GM20431 (cell line): ENCODE measurements around the gene L3MBTL3.

Experiments
- in situ Hi-C: fragments of 300-500 bp; cut with MseI, MboI; formaldehyde crosslinking; loops from one replicate; pipeline ENCODE4 v1.15.0; 2020; ENCODE audit warnings: low sequenced_read_pairs; ENCODE audit not compliant: unreplicated experiment

The L3MBTL3 gene

DNA sequence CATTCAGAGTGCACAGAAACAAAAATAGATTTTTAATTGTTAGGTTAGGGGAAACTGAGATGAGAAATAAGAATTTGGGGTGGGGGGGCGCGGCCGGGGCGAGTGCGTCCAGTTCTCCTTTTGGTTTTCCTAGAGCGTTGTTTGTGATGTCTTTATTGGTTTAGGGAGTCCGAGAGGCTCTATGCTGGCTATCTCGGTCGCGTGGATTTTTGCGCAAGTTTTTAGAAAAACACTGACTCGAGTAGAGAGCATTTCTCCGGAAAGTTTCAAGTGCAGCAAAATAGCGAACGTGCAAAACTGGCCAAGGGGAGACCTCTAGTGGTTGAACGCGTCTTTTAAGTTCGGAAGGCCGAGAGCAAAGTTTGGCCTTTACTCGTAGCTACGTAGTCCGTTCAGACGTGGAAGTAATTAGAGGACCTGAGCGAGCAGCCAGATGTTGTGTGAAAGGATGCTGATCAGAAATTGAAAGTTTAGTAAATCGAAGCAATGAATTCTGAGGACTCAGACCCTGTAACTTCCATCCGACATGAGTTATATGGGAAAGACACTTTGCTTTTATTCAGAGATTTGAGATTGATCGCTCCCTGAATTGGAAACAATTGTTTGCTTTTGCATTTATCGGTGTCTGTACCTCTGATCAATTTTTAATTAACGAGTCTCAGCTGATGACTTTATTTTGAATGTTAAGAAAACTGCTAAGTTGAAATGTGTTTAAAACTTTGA is 2.7 kb downstream of the L3MBTL3 start:
- in situ Hi-C loops: no loop called here

DNA sequence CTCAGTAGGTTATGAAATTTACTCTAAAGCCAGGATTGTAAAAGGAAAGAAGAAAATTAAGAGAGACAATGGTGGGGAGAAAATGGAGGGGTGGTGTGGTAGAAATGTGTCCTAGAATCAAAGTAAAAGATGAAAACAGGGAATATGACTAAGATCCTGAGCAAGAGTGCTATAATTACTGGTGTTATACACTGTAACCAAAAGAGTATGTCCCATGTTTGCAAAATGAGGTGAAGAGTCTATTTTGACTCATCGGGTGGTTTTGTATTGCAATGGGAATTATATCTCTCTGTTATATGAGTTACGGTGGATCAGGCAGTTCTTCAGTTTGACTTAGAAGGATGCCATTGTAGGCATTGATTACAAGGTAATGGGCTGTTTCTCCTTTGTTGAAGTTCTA is 8.5 kb downstream of the L3MBTL3 start:
- in situ Hi-C loops: no loop called here

DNA sequence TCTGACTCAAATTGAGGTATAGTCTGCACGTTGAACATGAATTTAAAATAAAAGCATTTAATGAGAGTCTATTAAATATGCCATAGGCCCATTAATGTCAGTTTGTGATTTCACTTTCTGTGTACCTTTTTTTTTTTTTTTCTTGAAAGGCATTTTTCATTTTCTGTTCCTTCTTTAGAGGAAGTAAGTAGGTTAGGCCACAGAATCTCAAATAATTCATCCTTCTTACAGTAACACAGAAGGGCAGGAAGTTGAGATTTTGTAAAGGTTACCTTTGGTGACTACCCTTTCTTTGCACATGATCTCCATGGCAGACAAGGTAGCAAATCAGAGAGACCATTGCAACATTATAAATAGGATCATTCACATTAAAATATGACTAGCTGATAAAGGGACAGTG is 9.6 kb downstream of the L3MBTL3 start:
- in situ Hi-C loops: no loop called here

DNA sequence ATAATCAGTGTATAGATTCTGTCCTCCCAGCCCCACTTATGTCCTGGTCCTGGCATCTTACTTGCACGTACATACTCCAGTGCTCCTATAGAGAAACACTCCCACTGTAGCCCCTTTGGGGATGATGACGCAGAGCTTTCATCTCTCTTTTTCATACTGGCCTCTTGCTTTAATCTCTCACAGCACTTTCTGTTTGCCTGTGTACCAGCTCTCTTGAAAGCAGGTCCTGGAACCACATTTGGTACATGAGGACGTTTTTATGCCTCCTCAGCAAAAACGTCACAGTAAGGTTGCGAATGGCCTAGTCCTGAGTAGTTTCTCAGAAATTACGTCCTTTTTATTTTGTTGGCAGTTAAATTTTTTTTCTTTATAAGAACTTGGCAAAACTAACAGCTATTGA is 10.8 kb downstream of the L3MBTL3 start:
- in situ Hi-C loops: no loop called here

DNA sequence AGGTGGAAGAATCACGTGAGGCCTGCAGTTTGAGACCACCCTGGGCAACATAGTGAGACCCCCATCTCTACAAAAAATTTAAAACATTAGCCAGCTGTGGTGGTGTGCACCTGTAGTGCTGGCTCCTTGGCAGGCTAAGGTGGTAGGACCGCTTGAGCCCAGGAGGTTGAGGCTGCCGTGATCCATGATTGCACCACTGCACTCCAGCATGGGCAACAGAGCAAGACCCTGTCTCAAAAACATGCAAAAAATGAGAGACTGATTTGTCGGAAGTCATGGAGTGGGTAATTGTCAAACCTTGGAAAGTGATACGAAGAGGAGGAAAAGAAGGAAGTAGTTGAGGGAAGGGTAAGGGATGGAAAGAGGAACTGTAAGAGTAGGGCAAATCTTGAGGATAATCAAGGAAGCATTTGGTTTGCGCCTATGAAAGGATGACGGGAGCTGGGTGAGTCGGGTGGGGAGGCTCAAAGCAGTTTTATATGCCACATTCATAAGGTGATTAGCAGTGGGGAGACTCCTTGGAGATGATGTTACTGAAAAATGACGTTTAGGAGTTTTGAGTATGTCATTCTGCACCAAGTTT is 14.5 kb downstream of the L3MBTL3 start:
- in situ Hi-C loops: no loop called here

DNA sequence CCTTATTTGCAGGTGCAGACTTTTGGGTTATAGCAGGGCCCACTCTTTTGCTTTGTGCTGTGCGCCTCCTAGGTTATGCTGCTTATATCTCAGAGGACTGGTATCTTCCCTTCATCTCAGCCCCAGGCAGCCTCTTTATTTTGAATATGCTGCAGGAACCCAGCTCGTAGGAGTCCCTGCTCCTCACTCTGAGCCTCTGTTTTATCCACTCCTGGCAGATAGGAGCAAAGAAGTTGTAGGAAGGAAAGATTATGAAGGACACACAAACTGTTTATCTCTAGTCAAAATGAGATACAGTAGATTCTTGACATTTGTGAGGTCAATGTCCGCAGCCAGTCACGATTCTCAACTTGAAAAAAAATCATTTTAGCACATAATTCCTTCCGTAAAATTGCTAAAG is 15.6 kb downstream of the L3MBTL3 start:
- in situ Hi-C loops: no loop called here

DNA sequence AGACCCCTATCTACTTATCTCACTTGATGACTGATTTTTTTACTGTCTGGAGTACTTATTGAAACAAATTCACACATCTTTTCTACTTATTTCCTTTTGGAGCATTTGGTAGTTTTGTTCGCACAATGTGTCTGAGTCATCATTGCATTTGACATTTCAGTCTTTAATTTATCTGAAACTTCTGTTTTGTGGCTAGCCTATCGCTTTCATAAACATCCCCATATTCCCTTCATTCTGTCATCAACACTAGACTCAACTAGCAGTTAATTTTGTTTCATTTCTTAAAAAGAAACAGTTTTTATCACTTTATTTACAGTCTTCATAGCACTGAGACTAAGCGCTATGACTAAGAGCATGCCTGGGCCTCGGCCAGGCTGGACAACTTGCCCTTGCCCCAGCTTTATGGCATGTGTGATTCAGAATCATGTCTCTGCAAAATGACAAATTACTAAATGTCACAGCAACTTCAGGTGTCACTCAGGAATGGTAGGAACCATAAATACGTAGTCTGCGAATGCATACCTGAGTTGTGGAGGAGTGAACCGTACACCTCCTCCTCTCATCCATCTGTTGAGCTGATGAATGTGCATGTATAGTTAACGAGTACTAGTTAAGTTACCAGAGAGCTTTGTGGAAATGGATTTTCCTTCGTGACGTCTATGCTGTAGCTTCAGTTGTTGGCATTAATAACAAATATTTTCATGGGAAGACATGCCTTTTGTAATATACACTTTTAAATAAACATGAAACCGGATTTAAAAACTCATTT is 16.2 kb downstream of the L3MBTL3 start:
- in situ Hi-C loops: no loop called here

DNA sequence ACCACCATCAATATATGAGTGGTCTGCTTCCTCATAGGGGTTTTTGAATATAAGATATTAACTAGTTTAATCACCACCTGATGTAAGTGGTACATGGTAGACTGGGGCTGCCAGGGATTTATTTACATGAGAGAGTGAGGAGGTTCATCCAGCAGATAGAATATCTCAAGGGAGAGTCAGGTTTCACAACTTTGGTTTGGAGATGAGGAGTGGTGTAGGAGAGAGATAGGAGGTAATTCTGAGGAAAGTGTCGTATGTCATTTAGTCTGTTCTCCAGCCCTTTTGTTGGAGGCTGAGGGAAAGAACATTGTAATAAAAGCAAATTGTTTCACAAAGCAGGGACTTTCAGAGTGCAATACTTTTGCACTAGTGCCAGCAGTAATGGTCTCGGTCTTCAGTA is 16.8 kb downstream of the L3MBTL3 start:
- in situ Hi-C loops: no loop called here

DNA sequence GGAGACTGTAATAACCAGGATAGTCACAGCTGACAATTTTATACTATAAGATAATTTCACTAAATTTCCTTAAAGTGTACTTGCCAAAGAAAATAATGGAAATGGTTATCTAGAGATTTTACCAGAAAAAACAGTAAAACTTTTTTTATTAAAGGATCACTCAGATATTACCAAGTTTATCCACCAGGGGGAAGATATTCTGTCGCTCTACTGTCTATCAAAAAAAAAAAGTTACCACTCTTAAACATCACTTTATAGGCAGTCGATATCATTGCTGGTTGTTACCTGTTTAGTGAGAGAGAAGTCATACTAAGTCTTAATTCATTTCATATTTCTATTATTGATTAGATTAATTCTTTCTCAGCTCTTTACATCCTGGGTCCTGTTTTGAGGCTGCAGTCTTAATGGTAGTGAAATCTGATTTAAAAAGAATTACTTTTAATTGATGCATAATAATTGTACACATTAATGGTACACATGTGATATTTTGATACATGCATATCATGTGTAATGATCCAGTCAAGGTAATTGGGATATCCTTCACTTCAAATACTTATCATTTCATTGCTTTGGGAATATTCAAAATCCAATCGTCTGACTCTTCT is 18.9 kb downstream of the L3MBTL3 start:
- in situ Hi-C loops: no loop called here

DNA sequence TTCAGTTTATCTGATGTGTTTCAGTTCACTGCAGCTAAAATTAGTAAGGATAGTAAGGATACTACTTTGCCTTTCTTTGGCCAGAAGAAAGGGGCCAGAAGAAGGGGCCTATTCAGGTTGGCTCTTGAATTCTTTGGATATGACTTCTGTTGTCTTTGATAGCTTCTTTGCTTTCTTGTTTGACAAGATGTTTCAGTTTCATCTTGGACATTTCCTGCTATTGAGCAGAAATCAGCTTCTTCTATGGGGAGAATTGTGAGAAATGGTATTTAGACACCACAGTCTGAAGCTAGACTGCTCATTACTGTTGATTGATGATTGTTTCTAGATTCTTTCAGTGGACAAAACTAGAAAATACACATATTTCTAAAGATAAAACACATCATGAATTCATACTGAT is 23.2 kb downstream of the L3MBTL3 start:
- in situ Hi-C loops: no loop called here

DNA sequence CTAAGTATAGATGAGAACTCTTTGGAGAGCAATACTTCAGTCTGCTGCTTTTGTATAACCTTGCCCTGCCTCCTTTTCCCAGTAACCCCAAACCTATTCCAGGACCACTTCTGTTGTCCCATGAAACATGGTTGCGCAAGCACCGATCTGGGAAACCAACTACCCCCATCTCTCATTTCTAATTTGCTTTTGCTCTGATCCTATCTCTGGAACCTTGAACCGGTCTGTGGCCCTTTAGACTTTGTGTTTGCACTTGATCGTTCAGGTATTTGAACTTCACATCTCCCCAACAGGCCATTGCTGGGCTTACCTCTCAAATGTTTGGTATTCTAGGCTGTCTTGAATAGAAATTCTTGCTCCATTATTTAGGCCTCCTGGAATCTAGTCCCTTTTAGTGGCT is 25.0 kb downstream of the L3MBTL3 start:
- in situ Hi-C loops: no loop called here

DNA sequence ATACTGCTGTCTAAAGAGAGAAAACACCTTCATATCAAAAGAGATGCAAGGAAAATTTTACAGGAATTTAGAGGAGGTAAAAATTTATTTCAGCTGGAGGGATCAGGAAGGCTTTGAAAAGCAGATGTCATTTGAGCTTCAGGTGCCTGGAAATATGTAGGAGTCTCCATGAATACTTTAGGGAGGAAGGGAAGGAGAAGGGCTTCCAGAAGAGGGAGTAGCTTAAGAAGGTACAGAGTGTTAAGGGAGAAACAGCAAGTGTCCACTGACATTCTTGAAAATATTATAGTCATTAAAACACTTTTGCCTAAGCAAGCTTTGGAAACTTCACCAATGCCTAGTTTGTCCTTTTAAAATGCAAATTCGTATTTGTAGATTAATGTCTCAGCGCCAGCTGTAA is 27.2 kb downstream of the L3MBTL3 start:
- in situ Hi-C loops: no loop called here

DNA sequence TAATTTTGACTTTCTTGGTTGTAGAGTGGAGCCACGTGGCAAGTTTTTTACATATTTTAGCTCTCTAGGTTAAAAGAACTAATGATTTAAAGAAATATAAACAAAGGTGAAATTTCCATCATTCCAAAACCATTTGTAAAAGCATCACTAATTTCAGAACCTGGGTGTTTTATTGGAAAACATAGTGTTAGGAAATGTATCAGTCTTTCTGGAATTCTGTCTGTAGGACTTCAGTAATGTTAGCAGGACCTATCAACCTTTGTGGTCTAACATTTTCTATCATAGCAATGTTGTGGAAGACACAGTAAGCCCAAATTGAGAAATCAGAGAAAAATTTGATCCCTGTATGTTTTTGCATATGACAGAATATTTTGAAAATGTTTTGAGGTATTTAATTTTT is 28.3 kb downstream of the L3MBTL3 start:
- in situ Hi-C loops: no loop called here

DNA sequence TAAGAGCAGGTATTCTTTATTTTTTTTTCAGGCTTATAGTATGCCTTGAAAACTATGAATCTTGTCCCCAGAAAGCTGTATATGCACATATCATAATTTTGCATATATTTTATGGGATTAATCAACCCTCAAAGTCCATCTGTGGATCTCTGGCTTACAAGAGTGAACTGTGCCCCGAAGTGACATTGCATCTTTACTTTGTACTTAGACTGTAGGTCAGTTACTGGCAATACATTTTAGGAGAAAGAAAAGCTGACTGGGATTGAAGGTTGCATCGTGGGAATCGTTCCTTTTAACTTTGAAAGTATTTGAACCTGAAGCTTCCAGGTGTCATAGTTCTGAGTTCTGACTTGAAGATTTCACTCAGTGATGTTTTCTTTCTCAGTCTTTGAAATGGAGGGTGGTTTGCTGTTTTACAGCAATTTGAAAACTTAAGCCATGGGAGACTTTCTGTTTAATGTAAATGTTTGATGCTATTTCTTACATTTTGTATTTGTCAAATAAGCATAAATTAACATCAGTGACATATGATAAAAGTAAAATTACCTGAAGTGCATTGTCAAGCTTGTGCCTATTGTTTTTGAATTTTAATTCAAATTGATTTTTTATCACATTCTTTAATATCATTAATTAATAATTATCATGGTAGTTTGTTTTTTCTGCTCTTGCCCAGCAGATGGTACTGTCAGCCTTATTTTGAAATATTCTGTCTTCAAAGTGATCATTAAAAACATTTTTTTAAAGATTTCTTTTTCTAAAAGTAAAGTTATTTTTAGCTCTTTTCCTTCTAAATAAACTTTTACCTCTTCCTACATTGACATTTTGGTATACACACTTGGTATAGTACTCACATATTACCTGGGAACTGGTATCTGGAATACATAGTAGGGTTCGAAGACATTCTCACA is 29.0 kb downstream of the L3MBTL3 start:
- in situ Hi-C loops: no loop called here

DNA sequence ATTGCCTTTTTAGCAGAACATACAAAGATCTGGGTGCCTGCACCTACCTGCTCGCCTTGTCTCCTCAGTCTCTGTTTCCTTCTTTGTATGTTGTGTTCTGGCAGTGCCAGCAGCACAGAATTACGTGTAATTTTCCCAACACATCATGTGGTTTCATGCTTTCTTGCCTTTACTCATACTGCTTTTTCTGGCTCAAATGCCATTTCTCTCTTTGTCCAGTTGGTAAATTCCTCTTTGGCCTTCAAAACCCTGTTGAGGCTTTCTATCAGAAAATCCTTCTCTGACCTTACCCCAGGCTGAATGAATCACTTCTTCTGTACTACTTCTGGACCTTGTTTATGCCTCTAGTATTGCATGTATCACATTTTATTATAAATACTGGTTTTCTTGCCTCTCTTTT is 31.8 kb downstream of the L3MBTL3 start:
- in situ Hi-C loops: no loop called here

DNA sequence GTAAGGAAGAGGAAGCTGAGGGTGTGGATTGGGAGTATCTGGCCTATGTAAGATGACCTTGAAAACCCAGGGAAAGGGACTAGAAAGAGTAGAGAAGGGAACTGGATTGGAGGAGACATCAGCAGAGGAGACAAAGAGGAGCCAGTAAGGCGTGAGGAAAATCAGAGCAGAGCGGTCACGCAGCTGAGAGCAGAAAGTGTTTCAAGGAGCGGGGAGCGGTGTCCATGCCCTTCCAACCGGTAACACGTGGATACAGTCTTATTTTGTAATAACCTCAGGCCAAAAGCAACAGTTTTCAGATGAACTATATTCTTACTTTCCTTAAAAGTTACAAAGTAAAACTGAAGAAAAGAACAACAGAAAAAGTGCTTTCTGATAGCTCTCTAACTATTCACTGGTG is 36.3 kb downstream of the L3MBTL3 start:
- in situ Hi-C loops: no loop called here

DNA sequence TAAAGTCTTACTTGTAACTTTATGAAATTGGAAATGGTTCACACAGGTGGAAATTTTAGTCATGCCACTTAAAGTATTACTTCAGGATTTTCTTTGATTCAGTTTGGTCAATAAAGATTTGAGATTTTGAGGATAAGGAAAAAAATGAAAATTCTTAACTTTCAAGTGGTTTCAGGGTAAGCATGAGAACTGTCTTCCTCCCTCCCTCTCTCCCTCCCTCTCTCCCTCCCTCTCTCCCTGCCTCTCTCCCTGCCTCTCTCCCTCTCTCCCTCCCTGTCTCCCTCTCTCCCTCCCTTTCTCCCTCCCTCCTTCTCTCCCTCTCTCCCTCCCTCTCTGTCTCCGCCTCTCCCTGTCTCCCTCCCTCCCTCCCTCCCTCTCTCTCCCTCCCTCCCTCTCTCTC is 36.9 kb downstream of the L3MBTL3 start:
- in situ Hi-C loops: no loop called here

DNA sequence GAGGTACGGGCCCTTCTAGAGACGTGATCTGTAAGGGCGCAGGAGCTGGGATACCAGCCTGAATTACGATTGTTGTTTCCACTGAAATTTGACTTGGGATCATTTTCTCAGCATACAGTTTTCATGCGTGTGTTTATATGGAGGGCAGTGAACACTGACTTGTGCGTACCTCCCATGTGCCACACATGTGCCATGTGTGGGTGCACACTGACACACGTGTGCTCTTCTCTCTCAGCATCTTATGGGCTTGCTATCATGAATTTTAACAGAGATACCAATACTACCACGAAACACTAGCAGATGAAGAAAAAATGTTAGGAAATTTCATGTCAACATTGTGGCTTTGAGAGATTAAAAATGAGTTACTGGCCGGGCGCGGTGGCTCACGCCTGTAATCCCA is 39.1 kb downstream of the L3MBTL3 start:
- in situ Hi-C loops: no loop called here

DNA sequence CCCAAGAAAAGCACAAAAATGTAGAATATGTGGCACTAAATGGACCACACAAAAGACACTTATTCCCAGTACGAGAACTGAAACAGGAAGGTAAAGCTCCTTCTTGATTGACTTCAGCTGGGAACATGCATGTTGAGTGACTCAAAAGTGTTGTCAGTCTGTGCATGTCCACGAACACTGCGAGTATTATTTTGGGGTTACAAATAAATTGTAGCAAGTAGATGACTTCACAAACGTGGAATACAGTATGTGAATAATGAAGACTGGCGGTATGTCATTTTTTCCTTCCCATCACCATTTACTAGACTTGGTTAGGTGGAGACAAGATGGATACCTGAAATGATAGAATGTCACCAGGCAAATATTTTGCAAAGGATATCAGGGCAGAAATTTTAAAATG is 45.4 kb downstream of the L3MBTL3 start:
- in situ Hi-C loops: no loop called here

DNA sequence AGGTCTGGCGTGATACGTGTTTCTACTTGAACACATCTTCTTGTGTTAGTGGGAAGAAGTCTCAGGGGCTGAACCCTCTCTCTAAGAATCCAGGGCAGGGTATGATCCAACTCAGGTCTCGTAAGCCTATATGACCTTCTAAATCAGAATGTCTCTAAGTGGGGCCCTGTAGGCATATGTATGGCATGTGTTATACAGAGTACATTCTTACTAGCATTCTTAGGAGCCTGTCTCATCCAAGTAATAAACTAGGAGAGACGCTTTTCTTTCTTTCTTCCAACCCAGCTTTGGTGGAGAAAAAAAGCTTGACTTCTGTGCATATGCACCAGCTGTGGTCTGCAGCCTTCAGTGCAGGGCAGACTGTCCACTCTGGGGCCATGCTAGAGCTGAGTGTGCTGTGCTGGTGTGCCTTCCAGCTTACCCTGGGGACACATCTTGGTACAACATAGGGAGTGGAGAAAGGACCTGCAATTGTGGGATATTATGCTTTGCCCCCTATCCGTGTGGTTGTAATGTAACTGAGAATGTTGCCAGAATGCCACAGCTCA is 47.3 kb downstream of the L3MBTL3 start:
- in situ Hi-C loops: no loop called here
